GM13976 (cell line): Measurements from ENCODE around the gene HCFC1.

Experiments
- DNase-seq: peaks from one replicate; pipeline ENCODE4 v3.0.0; 2012; ENCODE audit warnings: low spot score
- CTCF ChIP-seq: IDR thresholded peaks from 2 replicates; pipeline ENCODE4 v1.5.1; 2012; ENCODE audit warnings: borderline replicate concordance, mild to moderate bottlenecking; ENCODE audit not compliant: insufficient read depth; ENCODE audit errors: extremely low read depth, missing control alignments, control extremely low read depth
- in situ Hi-C: fragments of 300-500 bp; cut with MboI; formaldehyde crosslinking; loops from one replicate; pipeline ENCODE4 v1.12.0; 2022; ENCODE audit warnings: low sequenced_read_pairs, mixed read lengths, inconsistent platforms; ENCODE audit not compliant: unreplicated experiment

Gene HCFC1

DNA sequence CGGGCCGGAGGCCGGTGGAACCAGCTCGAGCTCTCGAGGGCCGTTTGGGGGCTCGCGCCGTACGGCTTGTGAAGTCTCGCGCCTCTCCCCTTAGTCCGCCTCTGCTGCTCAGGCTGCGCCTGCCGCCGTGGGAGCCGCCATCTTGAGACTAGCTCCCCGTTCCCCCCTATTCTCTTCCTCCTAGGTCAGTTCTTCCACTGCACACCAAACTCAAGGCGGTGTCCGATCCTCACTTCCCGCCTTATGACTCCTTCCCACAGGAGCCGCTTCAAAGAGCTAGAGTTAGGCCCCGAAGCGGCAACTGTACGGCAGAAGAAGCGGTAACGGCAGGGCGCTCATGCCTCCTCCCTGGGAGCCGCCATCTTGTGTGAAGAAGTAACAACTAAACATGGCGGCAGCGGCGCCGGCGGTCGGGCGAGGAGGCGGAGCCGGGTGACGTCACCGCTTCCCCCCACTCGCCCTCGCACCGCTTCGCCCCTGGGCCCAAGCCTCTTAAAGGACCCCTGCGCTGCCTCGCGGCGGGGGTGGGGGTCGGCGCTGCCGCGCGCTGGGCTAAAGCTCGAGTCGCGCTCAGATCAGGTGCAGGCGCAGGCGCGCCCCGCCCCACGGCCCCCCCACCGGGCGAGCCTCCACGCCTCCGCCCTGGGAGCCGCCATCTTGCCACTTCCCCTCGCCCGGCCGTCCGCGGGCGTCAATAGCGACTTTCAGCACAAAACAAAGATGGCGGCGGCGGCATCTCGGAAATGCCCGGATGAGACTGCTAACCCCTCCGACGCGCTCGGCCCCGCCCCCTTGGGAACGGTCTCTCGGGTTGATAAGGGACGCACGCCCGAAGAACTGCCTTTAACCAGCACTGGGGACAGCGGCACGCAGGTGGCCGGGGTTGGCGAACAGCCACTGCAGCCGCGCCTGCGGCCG, at the start of gene HCFC1:
TSS of gene HCFC1 (minus strand) at position 369 of the 918 bp plus-strand sequence. CDS start 978 bp downstream, outside the sequence.
- in situ Hi-C loops = no loop called here
- no peak for TF ChIP-seq CTCF
- DNase-seq = peak; percentile 82

DNA sequence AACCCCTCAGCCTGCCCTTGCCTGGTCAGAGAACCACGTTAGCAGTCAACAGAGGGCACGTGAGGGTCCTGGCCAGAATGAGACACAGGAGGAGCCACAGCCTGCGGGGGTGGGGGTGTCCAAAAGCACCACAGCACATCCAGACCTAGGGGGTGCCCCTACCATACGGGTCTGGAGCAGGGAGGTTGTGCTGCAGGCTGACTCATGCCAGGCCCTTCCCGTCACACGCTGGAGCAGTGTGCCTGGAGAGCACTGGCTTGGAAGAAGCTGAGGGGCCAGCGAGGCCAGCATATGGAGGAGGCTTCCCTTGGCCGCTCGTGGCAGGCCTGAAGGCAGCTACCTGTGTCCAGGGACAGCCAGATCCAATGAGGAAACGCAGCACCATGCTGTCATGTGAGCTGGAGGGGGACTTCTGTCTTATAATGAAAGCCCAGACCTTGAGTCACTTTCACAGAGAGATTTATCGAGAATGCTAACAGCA, 49.6 kb upstream of the HCFC1 start:
- in situ Hi-C loops = loop anchor here (25.0 kb wide), 1 partner anchor 516 kb away; the partner anchor contains the start of genes G6PD and IKBKG
- no peak for TF ChIP-seq CTCF
- DNase-seq = no peak

GRCh38 chrX:154020536-154021115, 49.0 kb upstream of the HCFC1 start:
- in situ Hi-C loops = loop anchor here (25.0 kb wide), 1 partner anchor 517 kb away; the partner anchor contains the start of genes G6PD and IKBKG
- no peak for DNase-seq
- TF ChIP-seq CTCF = no peak

GRCh38 chrX:154019633-154020528, 48.3 kb upstream of the HCFC1 start, which contains the start of gene IRAK1:
TSS of gene IRAK1 (minus strand) at chrX:154019902. CDS start at chrX:154019812, 90 bp downstream.
- DNase-seq = peak; percentile 85
- in situ Hi-C loops = loop anchor here (25.0 kb wide), 1 partner anchor 517 kb away; the partner anchor contains the start of genes G6PD and IKBKG
- TF ChIP-seq CTCF = no peak

DNA sequence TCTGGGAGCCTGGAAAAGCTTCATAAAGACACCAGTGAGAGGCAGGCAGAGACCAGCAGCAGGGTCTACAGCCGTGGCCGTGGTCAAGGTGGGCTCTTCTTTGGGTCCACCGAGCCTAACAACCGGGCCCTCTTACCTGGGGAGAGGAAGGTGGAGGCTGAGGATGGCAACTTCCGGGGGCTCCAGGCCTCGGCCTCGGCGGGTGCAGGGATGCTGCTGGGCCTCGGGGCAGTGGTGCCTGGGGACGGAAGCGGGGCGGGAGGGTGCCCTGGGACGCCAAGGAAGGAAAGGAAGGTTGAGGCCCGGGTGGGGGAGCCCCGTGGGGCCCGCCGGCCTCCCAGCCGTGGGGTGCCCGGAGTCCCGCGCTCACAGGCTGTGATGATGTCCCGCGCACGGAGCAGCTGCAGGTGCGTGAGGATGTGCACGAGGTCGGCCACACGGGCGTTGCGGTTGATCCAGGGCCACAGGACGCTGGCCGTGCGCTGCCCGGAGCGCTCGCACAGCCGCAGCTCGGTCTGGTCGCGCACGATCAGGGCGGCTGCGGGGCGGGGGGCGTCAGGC, 47.5 kb upstream of the HCFC1 start:
- in situ Hi-C loops = loop anchor here (25.0 kb wide), 1 partner anchor 518 kb away; the partner anchor contains the start of genes G6PD and IKBKG
- TF ChIP-seq CTCF = no peak
- no peak for DNase-seq

GRCh38 chrX:154018518-154019060, 47.0 kb upstream of the HCFC1 start:
- DNase-seq = no peak
- in situ Hi-C loops = loop anchor here (25.0 kb wide), 1 partner anchor 519 kb away; the partner anchor contains the start of genes G6PD and IKBKG
- no peak for TF ChIP-seq CTCF
